ENCODE measurements around the gene LRCH4.

LRCH4 gene, protein sequence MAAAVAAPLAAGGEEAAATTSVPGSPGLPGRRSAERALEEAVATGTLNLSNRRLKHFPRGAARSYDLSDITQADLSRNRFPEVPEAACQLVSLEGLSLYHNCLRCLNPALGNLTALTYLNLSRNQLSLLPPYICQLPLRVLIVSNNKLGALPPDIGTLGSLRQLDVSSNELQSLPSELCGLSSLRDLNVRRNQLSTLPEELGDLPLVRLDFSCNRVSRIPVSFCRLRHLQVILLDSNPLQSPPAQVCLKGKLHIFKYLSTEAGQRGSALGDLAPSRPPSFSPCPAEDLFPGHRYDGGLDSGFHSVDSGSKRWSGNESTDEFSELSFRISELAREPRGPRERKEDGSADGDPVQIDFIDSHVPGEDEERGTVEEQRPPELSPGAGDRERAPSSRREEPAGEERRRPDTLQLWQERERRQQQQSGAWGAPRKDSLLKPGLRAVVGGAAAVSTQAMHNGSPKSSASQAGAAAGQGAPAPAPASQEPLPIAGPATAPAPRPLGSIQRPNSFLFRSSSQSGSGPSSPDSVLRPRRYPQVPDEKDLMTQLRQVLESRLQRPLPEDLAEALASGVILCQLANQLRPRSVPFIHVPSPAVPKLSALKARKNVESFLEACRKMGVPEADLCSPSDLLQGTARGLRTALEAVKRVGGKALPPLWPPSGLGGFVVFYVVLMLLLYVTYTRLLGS

DNA sequence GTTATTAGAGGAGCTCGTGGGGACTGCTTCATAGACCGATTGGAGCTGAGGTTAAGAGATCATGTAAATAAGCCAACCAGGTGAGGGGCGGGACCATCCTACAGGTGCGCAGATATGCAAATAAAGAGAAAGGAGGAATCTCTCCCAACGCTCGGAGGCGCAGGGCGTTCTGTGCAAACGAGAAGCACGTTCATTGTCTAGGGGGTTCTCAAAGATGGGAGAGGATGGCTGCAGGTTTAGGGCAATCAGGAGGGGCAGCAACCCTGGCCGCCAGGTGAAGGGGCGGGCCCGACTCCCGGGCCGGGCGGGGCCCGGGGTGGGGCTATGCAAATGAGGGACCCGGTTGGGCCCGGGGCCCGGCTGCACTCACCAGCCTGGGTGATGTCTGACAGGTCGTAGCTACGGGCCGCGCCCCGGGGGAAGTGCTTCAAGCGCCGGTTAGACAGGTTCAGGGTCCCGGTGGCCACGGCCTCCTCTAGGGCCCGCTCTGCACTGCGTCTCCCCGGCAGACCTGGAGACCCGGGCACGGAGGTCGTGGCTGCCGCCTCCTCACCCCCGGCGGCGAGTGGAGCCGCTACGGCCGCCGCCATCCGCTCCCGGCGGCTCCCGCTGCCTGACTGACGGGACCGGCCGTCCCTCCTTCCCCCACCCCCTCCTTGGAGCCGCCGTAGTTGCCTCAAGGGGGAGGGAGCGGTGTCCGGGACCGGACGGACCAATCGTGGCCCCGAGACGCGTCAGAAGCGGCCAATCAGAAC is at the start of gene LRCH4:
LRCH4 (minus strand) TSS at position 619 of the 755 bp plus-strand sequence; CDS start at position 590, 29 bp downstream.
- no peak for DNase-seq (ENCODE audit: low read depth in 2 of 2)

DNA sequence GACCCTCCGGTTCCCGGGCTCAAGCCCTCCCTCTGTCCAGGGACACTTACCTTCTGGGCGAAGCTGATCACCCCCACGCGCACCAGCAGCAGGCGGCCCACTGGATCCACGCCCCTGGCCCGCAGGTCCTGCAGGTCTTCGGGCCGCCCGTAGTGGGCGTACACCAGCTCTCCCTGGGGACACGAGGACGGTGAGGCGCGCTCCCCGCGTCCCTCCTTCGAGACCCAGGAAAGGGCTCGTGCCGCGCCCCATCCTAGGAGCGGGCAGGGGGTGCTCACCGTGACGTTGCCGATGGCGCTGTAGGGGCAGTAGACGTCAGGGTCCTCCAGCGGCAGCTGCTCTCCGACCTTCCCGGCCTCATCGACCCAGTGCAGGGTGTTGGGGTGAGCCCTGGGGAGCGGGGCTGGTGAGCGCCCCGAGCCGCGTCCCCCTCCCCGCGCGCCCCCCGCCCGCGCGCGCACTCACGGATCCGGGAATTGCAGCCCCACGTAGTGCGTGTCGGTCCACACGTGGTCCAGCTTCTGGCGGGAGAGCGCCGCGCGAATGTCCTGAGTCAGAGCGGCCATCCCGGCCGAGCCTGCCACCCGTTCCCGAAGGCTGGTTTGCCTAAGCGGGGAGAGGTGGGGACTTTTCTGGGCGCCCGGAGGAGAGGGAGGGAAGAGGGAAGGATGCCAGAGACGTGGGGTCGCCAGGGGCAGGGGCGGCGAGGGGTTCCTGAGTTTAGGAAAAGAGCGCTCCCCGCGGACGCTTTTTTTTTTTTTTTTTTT is 47.2 kb upstream of the LRCH4 start:
- DNase-seq (ENCODE audit: low read depth in 2 of 2): peak in 1 of 2 donors; percentile 22

DNA sequence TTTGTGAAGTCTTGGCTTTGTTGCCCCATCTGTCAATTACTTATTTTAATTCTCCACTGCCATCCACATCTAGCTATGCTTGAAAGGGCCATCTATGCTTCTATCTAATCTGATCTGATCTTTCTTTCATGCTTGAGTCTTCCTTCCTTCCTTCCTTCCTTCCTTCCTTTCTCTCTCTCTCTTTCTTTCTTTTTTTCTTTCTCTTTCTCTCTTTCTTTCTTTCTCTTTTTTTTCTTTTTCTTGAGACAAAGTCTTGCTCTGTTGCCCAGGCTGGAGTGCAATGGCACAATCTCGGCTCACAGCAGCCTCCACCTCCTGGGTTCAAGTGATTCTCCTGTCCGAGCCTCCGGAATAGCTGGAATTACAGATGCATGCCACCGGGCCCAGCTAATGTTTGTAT is 44.1 kb upstream of the LRCH4 start:
- DNase-seq (ENCODE audit: low read depth in 2 of 2): no peak

DNA sequence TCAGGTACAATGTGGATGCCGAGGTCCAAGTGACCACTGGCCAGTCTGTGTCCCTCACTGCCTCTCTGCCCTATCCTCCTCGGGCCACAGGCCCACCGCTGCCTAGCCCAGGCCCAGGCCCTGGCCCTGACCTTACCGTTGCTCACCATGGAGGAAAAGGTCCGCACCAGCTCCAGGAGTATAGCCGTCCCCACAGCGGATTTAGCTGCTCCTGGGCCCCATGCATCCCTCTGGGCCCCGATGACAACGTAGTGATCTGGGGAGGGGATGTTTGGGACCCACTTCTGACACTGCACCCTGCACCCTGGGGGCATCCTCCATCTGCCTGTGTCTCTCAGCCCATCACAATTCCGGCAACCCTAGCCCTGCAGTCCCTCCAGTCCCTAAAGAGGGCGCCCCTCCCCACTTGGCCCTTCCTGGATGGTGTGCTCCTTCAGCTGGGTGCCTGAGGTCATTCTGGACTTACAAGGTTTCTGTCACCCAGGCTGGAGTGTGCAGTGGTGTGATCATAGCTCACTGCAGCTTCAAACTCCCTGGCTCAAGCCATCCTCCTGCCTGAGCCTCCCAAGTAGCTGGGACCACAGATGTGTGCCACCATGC is 43.3 kb upstream of the LRCH4 start:
- DNase-seq (ENCODE audit: low read depth in 2 of 2): no peak

DNA sequence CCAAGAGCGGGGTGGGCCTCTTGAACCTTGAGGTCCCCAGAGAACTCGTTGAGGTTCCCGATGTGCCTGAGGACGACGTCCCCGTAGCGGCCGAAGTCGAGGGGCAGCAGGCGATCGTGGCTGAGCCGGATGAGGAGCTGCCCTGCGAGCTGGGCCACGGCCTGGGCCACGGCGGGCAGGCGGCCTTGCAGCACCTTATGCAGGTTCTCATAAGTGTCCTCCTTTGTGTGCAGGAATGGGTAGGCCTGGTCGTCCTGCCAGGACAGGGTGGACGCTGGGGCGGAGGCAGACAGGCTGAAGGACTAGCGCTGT is 41.3 kb upstream of the LRCH4 start:
- no peak for DNase-seq (ENCODE audit: low read depth in 2 of 2)

DNA sequence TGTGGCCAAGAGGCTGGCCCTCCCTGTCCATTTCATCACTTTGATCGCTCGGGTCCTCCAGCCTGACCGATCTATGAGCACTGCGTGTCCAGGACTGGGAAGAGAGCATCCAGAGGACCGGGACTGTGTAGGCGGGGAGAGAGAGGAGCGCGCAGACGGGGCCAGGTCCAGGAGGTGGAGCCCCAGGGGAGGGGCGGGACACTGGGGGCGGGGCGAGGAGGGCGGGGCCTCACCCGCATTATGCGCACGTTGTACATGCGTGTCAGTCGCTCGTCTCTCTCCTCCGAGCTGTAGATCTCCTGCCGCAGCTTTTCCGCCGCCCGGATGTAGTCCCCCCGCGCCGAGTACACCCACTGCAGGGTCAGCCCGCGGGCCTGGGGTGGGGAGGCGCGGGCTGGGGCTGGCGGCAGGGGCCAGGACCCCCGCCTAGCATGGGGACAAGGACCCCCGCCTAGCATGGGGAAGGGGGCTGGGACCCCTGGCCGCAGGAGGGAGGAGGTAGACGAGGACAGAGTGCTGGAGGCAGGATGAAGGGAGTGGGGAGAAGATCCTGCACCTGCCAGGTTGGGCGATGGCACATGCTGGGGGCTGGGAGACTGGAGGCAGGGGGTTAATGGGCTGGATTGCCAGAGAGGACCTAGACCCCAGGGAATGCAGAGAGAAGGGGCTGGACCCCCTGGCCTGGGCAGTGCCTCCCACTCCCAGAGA is 40.8 kb upstream of the LRCH4 start:
- peak; percentile 77 to 85 for DNase-seq (ENCODE audit: low read depth in 2 of 2)

DNA sequence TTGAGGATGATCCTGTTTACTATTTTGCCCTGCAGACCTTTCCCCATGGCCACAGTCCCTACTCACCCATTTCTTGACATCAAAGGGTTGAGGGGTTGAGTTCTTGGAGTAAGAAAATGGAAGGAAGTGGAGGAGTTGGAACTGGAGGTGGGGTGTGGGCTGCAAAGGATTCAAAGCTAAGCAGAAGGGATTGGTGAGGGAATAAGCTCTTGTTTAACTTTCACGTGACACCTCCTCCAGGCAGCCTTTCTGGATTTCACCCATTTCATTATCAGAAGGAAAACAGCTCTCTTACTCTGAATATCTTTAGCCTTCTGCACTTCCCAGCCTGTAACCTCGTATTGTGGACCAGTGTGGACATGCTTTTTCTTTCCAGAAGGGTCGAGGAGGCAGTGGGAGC is 40.1 kb upstream of the LRCH4 start:
- no peak for DNase-seq (ENCODE audit: low read depth in 2 of 2)

DNA sequence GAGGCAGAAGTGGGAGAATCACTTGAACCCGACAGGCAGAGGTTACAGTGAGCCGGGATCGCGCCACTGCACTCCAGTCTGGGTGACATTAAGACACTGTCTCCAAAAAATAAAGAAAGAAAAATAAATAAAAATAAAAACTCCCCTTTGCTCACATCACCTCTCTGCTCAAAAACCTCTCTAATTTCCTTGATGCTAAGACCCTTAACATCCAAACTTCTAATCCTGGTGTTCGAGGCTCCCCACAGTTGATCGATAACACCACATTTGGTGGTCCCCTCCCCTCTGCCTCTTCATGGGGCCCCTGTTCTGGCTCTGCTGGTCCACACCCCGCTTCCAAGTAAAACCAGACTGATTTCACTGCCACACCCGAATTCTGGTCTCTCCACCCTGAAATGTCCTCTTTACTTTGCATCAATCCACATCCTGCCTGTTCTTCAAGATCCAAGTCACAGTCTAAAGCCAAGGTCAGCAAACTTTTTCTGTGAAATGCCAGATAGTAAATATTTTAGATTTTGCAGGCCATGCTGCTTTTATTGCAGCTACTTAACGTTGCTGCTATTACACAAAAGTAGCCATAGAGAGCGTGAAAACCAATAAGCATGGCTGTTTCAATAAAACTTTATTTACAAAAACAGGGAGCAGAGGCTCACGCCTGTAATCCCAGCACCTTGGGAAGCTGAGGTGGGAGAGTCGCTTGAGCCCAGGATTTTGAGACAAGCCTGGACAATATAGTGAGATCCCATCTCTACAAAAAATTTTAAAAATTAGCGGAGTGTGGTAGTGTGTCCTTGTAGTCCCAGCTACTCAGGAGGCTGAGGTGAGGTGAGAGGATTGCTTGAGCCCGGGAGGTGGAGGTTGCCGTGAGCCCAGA is 38.3 kb upstream of the LRCH4 start:
- DNase-seq (ENCODE audit: low read depth in 2 of 2): no peak

DNA sequence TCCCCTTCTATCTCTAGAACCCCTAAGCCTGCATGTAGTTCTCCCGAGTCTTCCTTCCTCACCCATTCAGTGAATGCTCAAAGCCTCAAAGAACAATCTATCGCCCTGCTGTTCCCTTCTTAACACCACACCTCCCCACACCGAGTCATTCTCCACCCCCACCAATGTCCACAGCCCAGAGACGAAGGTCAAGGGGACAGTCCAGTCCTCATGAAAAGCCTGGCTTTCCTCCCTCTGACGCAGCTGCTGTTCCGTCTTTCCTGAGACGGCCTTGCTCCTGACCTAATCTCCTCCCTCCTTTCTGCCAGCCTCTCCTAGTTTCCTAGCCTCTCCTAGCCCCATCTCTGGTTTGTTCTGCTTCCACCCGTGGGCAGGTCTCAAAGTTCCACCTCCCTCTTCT is 35.6 kb upstream of the LRCH4 start:
- no peak for DNase-seq (ENCODE audit: low read depth in 2 of 2)

DNA sequence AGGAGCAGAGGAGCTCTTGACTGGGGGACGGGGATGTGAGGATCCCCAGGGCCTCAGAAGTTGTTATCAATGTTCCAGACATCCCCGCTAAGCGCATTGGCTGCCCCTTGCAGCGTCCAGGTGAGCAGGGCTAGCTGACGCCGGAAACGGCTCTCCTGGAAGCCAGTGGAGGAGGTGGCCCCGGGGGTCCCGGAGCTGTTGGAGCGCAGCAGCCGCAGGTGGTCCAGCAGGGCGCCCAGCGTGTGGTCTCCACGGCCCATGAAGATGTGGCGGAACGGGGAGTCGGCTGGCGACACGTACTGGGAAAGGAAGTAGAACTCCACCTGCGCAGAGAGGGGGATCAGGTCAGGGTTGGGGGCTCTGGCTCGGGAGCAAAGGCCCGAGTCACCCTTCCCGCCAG is 34.9 kb upstream of the LRCH4 start:
- no peak for DNase-seq (ENCODE audit: low read depth in 2 of 2)

DNA sequence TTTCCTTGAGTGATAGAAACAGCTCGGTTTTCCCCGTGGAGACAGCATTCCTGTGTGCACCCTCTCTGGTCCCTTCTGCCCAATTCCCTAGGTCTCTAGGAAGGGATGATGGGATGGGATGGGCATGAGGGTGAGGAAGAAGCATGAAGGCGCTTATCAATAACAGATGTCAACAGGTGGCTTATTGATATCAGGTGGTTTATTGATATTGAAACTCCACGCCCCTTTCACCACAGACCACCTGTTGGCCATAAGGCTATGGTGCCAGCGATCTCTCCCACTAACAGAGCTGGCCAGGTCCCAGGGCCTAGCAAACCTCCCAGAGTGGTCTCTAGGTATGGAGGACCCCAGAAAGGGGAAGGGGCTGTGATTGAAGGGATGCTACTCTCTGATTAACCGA is 34.3 kb upstream of the LRCH4 start:
- DNase-seq (ENCODE audit: low read depth in 2 of 2): no peak

DNA sequence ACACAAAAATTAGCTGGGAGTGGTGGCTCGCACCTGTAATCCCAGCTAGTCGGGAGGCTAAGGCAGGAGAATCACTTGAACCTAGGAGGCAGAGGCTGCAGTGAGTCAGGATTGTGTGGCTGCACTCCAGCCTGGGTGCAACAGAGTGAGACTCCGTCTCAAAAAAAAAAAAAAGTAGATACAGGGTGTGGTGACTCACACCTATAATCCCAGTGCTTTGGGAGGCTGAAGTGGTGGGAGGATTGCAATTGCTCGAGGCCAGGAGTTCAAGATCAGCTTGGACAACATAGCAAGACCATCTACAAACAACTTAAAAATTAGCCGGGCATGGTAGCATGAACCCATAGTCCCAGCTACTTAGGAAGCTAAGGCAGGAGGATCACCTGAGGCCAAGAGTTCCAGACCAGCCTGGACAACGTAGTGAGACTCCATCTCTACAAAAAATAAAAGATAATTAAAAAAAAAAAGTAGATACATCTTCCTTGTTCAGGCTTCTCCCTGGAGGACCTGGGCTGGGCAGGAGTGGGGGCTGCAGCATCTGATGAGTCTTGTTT is 28.5 kb upstream of the LRCH4 start:
- no peak for DNase-seq (ENCODE audit: low read depth in 2 of 2)

DNA sequence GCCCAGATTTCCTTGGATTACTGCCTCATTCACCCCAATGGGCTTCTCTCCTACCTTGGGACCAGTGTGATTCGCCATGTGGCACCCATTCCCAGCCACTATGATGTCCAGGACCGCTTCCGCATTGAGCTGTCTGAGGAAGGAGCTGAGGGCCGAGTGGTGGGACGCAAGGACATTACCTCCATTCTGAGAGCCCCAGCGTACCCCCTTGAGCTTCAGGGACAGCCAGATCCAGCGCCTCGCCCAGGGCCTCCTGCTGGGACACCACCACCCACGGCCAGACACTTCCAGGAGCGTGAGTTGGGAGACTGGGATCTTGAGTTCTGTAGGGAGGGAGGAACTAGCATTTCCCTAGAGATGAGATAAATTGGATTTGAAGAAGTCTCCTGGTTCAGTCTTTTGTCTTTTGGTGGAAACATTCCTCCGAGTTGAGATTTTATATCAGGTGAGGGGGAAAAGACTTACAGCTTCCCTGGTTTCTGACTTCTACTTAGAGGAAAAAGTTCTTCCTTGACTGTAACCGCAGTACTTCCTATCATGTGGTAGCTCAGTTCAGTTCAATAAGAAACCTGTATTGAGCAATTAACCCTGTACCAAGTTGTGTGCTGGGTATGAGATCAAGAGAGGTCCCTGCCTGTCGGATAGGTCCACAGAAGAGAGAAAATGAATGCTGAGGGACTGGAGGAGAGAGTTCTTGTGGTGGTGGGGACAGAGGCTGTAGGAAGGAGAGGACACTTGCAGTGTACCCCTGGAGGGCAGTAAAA is 27.7 kb upstream of the LRCH4 start:
- no peak for DNase-seq (ENCODE audit: low read depth in 2 of 2)

DNA sequence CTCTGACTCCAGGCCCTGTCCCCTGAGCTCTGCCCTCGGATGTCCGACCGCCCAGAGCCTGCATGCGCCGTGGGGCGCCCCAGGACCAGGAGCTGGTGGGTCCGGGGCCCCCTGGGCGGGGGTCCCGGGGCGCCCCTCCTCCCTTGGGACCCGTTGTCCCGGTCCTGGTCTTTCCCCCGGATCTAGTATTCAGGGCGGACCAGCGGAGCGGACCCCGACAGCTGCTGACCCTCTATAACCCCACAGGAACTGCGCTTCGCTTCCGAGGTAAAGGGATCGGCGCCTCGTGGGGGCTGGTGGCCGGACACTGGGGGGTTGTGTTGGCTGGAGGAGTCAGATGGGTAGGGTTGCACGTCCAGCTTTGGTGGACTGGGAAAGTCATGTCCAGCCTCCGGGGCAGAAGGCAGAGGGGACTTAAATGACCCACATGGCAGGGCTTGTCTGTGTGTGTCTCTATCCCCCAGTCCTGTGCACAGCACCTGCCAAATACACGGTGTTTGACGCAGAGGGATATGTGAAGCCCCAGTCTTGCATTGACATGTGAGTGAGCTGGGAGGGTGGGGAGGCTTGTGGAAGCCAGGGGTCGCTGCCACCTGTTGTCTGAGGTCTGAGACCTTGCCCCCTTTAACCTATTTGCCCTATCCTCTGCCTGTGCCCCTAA is 26.9 kb upstream of the LRCH4 start:
- DNase-seq (ENCODE audit: low read depth in 2 of 2): no peak

DNA sequence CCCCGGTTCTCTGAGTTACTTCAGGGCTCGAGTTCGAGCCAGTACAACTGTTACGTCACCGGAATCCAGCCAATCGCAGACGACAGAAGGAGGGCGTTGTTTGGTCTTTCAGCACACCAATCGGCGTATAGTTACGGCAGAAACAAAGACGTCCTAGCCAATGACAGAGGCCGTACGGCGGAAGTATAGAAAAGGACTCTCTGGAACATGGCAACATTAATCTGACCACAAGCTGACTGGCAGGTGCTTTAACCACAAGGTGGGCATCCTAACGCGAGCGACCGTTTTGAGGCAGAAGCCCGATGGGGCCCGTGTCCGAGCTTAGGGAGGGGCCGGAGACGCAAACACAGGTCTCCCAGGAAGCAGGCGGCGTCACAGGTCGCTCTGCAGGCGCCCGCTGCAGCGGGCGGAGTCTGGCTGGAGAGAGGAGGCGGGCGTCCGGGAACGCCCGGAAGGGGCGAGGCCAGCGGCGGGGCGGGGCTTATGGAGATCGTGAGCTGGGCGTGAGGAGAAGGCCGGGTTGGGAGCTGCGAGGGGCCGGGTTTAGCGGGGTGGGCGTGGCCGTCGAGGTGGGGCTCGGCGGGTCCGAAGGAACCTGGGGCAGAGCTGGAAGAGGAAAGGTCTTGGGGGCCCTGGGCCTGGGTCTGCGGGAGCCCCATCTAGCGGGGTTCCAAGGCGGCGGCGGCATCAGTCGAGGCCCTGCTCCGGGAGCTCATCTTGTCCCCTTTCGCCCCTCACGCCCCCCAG is 26.2 kb upstream of the LRCH4 start, which contains the start of gene MOSPD3:
MOSPD3 (plus strand) TSS at position 558 of the 747 bp plus-strand sequence. CDS start 252 bp downstream, outside the sequence.
- peak; percentile 94 to 97 for DNase-seq (ENCODE audit: low read depth in 2 of 2)

DNA sequence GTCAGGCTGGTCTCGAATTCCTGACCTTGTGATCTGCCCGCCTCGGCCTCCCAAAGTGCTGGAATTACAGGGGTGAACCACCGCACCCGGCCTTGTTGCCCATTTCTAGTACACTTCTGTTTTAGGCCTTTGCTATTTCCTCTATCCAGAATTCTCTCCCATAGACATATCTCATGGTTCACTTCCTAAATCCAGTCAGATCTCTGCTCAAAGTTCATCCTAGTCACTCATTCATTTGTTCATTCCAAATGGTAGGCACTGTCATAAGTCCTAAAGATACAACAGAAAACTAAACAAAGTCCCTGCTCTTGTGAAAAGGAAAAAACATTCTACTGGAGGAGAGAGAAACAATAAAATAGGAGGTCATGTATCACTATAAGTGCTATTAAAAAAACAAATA is 24.0 kb upstream of the LRCH4 start:
- no peak for DNase-seq (ENCODE audit: low read depth in 2 of 2)

DNA sequence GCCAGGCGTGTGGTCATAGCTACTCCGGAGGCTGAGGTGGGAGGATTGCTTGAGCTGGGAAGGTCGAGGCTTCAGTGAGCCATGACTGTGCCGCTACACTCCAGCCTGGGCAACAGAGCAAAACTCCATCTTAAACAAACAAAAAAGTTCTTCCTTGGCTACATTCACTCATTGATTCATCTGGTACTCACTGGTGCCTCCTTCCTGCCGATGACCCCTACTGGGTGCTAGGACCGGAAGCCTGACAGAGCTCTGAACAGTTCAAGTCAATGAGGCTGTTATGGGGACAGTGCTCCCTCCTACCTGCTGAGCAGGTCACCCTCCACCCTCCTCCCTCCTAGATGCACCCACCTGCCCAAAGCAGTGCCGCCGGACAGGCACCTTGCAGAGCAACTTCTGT is 21.2 kb upstream of the LRCH4 start:
- no peak for DNase-seq (ENCODE audit: low read depth in 2 of 2)
